IMR-90 (cell line): ENCODE results near the gene CNDP2.

Source experiments
- CHD1 ChIP-seq: IDR thresholded peaks from 2 replicates; pipeline ENCODE4 v1.6.1; 2012; ENCODE audit warnings: low read depth, low read length, improper control_type of control experiment
- CTCF ChIP-seq: conservative IDR thresholded peaks from 2 replicates; pipeline ENCODE4 v1.5.1; 2012; ENCODE audit warnings: mild to moderate bottlenecking, low read depth, low read length, improper control_type of control experiment
- ELK1 ChIP-seq: fragments of 150-350 bp; IDR thresholded peaks from 2 replicates; pipeline ENCODE4 v1.6.1; 2016; ENCODE audit warnings: low read depth, mild to moderate bottlenecking, low read length, moderate library complexity, borderline replicate concordance
- FOS ChIP-seq: fragments of 150-350 bp; IDR thresholded peaks from 2 replicates; pipeline ENCODE4 v1.6.1; 2016; ENCODE audit warnings: low read depth, low read length
- MXI1 ChIP-seq: IDR thresholded peaks from 2 replicates; pipeline ENCODE4 v1.6.1; 2012; ENCODE audit warnings: low read depth, mild to moderate bottlenecking, low read length, moderate library complexity, borderline replicate concordance
- RAD21 ChIP-seq: IDR thresholded peaks from 2 replicates; pipeline ENCODE4 v1.6.1; 2012; ENCODE audit warnings: low read length, improper control_type of control experiment
- RCOR1 ChIP-seq: IDR thresholded peaks from 2 replicates; pipeline ENCODE4 v1.6.1; 2012; ENCODE audit warnings: mild to moderate bottlenecking, low read length, improper control_type of control experiment; ENCODE audit not compliant: insufficient replicate concordance

GRCh38 chr18:74529811-74530583 lies 33.8 kb downstream of the CNDP2 start:
- TF ChIP-seq CTCF (no peak), RCOR1 (no peak), FOS (no peak), MXI1 (no peak), ELK1 (no peak), RAD21 (no peak), CHD1 (no peak)
